HFFc6 (cell line): ENCODE results near the gene PSME1. TPM values are rescaled to one million over a fixed set of nuclear protein-coding genes. Genes with fewer than 3 reads are reported as not detected.
A peak's percentile ranks its signal among the peaks of the same experiment; 100 is the strongest.

Experiments used
- DNase-seq: peaks from one replicate; pipeline ENCODE4 v3.0.0-alpha.2; 2018
- H3K27ac Mint-ChIP-seq: 2 replicates; pipeline ENCODE4 v1.8.0; 2020; ENCODE audit warnings: mild to moderate bottlenecking, mixed read lengths
- H3K27me3 Mint-ChIP-seq: 2 replicates; pipeline ENCODE4 v1.8.0; 2021; ENCODE audit warnings: mild to moderate bottlenecking, moderate library complexity, mixed read lengths; ENCODE audit not compliant: insufficient read depth
- H3K36me3 Mint-ChIP-seq: 2 replicates; pipeline ENCODE4 v1.8.0; 2021; ENCODE audit warnings: low read depth, mixed read lengths
- H3K4me1 Mint-ChIP-seq: 2 replicates; pipeline ENCODE4 v1.8.0; 2020; ENCODE audit warnings: low read depth, mixed read lengths
- H3K4me3 Mint-ChIP-seq: 2 replicates; pipeline ENCODE4 v1.8.0; 2020; ENCODE audit warnings: mild to moderate bottlenecking, moderate library complexity, mixed read lengths
- H3K9me3 Mint-ChIP-seq: 2 replicates; pipeline ENCODE4 v1.8.0; 2020; ENCODE audit warnings: mild to moderate bottlenecking, mixed read lengths
- CTCF ChIP-seq: fragments of 200-600 bp; sonication (generic); IDR thresholded peaks from 2 replicates; pipeline ENCODE4 v1.5.0; 2021; ENCODE audit warnings: antibody characterized with exemption, mild to moderate bottlenecking
- total RNA-seq, 6 experiments: library from RNA; stranded (reverse); fragmentation: NEBNext Ultra II Directional; extraction: Animal tissue kit (Norgen Biotek cat#: 25700); gene quantifications; 2 replicates in 1 of 6; 3 replicates in 5 of 6; pipeline ENCODE4 v1.2.3, GENCODE V29; 2021

The PSME1 gene
- total RNA-seq, 6 experiments from 2014 or later, result 88.4 to 120 (median 113) TPM

GRCh38 chr14:24092505-24093206, 43.3 kb upstream of the PSME1 start:
- Mint-ChIP-seq H3K4me1 (peaks cover 26% of the 10 kb centered on the region), H3K9me3 (no peaks in the 10 kb centered on the region), H3K27me3 (no peaks in the 10 kb centered on the region; the same call in none of the 2 replicates), H3K36me3 (peaks cover 4% of the 10 kb centered on the region; the same call in 1 of the 2 replicates), H3K4me3 (no peak overlapping the region), H3K27ac (peak overlapping the region; percentile 38; the same call in 1 of the 2 replicates)
- no peak for DNase-seq
- TF ChIP-seq CTCF, result no peak

DNA sequence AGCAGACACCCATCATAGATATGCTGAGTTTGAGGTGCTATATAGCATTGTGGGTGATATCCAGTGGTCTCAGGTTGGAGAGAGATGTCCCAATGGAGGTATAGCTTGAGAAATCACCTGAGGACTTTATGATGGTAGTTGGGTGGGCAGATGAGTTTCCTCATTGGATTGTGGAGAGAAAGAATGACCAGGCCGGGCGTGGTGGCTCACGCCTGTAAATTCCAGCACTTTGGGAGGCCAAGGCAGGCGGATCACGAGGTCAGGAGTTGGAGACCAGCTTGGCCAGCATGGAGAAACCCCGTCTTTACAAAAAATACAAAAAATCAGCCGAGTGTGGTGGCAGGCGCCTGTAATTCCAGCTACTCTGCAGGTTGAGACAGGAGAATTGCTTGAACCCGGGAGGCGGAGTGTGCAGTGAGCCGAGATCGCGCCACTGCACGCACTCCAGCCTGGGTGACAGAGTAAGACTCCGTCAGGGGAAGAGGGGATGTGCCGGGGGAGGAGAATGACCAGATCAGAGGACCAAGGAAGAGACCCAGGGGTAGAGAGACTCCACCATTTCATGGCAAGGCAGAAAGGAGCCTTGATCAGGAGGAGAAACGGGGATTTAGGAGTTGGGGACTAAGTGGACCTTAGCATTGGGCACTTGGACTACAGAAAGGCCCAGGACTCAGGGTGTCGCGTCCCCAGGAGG, 42.6 kb upstream of the PSME1 start:
- peaks cover 4% of the 10 kb centered on the region; the same call in 1 of the 2 replicates for H3K36me3 Mint-ChIP-seq
- H3K27me3 Mint-ChIP-seq, result no peaks in the 10 kb centered on the region; the same call in none of the 2 replicates
- H3K4me3 Mint-ChIP-seq, result peak overlapping the region; percentile 99
- no peak for TF ChIP-seq CTCF
- H3K27ac Mint-ChIP-seq, result peak overlapping the region; percentile 86
- DNase-seq, result no peak
- peaks cover 26% of the 10 kb centered on the region for H3K4me1 Mint-ChIP-seq
- H3K9me3 Mint-ChIP-seq, result no peaks in the 10 kb centered on the region

DNA sequence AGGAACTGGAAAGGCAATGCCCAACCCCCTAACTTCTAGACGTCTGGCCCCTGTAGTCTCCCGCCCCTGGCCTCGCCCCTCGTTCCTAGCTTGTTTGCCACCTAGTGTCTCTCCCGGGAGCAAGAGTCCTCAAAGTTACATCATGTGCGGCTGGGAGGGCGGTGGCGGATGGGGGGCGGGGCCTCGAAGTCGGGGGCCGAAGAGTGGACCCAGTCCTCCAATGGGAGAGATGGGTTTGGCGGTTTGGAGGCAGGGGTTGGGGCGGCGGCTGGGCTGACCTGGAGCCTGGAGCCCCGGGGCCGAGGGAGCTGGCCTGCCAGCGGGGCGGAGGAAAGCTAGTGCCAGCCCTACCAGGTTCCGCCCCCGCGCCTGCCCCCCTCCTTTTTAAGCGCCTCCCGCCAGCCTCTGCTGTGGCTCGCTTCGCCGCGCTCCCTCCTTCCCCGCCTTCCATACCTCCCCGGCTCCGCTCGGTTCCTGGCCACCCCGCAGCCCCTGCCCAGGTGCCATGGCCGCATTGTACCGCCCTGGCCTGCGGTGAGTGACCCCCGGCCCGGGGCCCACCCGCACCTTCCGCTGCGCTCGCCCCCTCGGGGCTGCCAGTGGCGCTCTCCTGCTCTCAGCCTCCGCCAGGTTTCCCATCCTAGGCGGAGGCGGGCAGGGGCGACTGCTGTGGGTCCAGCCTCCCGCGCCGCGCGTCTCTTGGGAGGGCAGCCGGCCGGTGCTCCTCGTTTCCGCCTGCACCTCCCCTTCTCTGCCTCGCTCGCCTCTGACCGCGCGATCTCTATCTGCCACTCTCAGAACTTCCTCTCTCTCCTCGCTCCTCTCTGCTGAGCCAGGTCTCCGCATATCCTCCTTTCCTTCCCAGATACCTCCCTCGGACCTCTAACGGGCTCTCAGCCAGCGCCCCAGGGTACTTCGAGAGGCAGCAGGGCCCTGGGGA, 41.8 kb upstream of the PSME1 start, which contains the start of gene PCK2:
PCK2 (plus strand) TSS at position 411 of the 940 bp plus-strand sequence; CDS start at position 506, 95 bp downstream.
- H3K9me3 Mint-ChIP-seq, result no peaks in the 10 kb centered on the region
- no peak; the same call in none of the 2 replicates for TF ChIP-seq CTCF
- peaks cover 26% of the 10 kb centered on the region for H3K4me1 Mint-ChIP-seq
- H3K27ac Mint-ChIP-seq, result peak within 1 kb of the TSS; percentile 86
- peak within 1 kb of the TSS; percentile 99 for H3K4me3 Mint-ChIP-seq
- DNase-seq, result peak; percentile 87
- H3K27me3 Mint-ChIP-seq, result no peaks in the 10 kb centered on the region; the same call in none of the 2 replicates
- peaks cover 4% of the 10 kb centered on the region; the same call in 1 of the 2 replicates for H3K36me3 Mint-ChIP-seq

DNA sequence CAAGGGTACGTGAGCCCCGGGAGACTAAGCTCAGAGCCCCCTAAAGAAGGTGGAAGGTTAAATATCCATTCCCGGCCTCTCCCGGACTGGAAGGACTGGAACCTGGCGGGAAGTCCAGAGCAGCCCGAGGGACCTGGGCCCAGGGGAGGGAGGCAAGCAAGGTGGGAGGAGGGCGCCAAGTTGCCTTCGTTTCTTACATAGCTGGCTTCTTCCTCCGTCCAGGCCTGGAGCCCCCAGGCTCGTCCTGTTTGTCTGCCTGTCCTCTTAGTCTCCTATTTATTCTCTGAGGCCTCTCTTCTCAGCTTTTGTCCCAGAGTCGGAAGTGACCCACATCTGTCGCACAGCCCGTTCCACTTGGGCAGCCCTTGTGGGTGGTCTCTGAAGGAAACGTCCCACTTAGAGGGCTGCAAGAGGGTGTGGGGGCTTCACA, 41.1 kb upstream of the PSME1 start:
- Mint-ChIP-seq H3K4me3 (peak overlapping the region; percentile 99), H3K27ac (peak overlapping the region; percentile 86), H3K36me3 (peaks cover 4% of the 10 kb centered on the region; the same call in 1 of the 2 replicates), H3K4me1 (peaks cover 26% of the 10 kb centered on the region), H3K9me3 (no peaks in the 10 kb centered on the region), H3K27me3 (no peaks in the 10 kb centered on the region; the same call in none of the 2 replicates)
- DNase-seq, result no peak
- no peak for TF ChIP-seq CTCF
